ENCODE measurements around the gene HTR2B.
"Not testable (repeated sequence)": the region's sequence is repeated elsewhere in the genome, so short reads cannot be mapped to it uniquely, and the experiment has no call there.

HTR2B gene

GRCh38 chr2:231152800-231153557 lies 28.1 kb upstream of the HTR2B start:
- no peak for TF ChIP-seq GATA1 (IDR thresholded peaks at IDR 0.05; ENCODE audit: low read depth, low read length)
- no peak for TF ChIP-seq POLR2A (IDR thresholded peaks at IDR 0.05; ENCODE audit: low read length)
- DNase-seq, result no peak

- no peak for TF ChIP-seq POLR2A (IDR thresholded peaks at IDR 0.05; ENCODE audit: low read length)
- no peak for TF ChIP-seq GATA1 (IDR thresholded peaks at IDR 0.05; ENCODE audit: low read depth, low read length)
- no peak for DNase-seq
These were observed 21.8 kb upstream of the HTR2B start for GRCh38 chr2:231146665-231147064.

DNA sequence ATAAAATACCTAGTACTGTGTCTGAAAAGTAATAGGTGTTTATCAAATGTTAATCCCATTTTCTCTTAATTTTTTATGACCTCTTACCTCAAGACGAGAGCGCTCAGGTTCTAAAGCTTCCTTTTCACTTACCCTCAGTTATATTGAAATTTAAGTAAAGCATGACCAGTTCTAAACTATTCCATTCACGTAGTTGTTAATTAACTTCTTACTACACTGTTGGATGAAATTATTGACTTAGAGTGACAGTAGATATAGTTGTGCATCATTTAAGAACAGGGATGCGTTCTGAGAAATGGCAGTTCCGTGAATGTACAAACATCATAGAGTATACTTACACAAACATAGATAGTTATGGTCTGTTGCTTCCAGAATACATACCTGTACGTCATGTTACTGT lies 20.1 kb upstream of the HTR2B start:
- no peak for DNase-seq
- no peak for TF ChIP-seq GATA1 (IDR thresholded peaks at IDR 0.05; ENCODE audit: low read depth, low read length)

DNA sequence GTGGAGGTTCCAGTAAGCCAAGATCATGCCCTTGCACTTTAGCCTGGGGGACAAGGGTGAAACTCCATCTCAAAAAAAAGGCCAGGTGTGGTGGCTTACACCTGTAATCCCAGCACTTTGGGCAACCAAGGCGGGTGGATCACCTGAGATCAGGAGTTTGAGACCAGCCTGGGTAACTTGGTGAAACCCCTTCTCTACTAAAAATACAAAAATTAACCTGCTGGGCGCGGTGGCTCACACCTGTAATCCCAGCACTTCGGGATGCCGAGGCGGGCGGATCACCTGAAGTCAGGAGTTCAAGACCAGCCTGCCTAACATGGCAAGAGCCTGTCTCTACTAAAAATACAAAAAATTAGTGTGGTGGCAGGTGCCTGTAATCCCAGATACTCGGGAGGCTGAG lies 16.0 kb upstream of the HTR2B start:
- not testable (repeated sequence) for DNase-seq

DNA sequence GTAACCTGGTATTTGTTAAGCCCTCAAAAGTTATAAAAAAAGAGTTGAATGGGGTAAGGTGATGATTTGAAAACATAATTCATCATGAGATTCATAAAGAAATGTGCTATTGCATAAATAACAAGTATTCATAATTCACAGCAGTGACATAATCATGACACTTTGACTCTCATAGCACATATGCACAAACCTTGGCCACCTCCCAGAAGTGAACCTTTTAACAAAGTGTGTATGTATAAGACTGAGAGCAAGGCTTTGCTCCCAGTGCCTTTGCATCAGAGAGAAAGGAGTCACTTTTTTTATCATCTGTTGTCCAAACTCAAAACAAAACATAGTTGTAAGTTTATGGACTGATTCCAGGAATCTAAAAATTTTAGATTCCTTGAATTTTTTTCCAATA lies 15.0 kb upstream of the HTR2B start:
- TF ChIP-seq POLR2A (IDR thresholded peaks at IDR 0.05; ENCODE audit: low read length), result no peak
- no peak for TF ChIP-seq GATA1 (IDR thresholded peaks at IDR 0.05; ENCODE audit: low read depth, low read length)

GRCh38 chr2:231138699-231139098 lies 13.9 kb upstream of the HTR2B start:
- no peak for DNase-seq

More for the DNA sequence above, 15.0 kb upstream of the HTR2B start:
- no peak for DNase-seq

DNA sequence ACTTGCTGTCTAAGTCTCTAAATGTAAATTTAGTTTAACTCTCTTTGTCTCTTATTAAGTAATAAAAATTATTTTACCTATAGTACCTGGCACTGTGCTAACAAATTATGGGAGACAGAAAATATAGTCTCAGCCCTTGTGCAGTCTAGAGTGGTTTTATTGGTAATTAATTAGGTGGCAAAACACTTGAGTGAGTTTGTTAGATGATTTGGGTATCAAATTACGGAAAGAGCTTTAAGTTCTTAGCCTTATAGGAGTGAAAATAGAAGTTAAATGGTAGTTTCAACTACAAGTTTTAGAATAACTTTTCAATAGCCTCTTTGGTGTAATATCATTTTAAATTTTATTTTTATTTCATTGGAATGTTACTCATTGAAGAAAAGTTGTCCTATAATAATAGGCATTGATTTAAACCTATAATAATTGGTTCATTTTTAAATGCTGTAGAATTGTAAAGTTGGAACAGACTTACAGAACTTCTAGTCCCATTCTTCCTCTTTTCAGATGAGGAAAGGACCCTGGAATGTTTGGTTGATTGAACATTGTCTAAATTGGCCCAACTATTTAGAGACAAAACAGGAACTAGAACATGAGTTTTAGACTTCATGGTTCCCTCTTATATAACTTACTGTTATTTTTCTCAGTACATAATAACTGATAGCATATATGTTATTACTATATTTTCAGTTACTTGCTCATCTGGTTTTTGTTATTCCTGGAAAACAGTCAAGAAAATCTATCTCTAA lies 10.2 kb upstream of the HTR2B start:
- no peak for DNase-seq
- TF ChIP-seq GATA1 (IDR thresholded peaks at IDR 0.05; ENCODE audit: low read depth, low read length), result no peak
- TF ChIP-seq POLR2A (IDR thresholded peaks at IDR 0.05; ENCODE audit: low read length), result no peak

More at GRCh38 chr2:231138699-231139098, 13.9 kb upstream of the HTR2B start:
- TF ChIP-seq GATA1 (IDR thresholded peaks at IDR 0.05; ENCODE audit: low read depth, low read length) (no peak), POLR2A (IDR thresholded peaks at IDR 0.05; ENCODE audit: low read length) (no peak)

DNA sequence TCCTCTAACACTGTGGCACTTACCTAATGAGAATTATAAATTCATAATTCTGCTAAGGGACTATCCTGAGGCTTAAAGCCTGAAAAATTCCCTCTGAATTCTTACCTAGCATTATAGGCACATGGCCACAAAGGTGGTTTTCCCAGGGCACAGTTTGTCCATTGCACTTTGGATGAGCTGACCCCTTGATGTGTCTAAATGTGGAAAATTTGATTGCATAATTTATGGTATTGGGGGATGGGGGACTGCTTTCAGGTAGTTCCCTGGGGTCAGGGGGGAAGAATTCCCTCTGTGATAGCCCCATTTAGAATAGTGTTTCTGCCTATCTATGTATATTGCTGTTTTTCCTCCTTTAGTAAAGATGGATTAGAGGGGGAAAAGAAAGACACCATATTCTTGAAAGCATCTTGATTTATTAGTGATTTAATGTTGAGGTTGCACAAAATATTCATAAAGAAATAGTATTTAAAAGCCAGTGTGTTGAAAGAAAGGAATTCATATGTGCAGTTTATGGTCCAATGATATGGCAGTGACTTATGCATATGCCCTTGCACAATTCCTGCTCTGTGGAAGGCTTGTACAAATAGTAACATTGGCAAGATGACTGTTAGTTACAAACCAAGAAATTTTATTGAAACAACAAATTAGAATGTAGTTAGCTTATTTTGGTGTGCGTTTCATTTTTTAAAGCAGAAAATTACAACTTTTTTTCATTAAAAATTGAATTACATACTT lies 8.7 kb upstream of the HTR2B start:
- no peak for DNase-seq
- TF ChIP-seq GATA1 (IDR thresholded peaks at IDR 0.05; ENCODE audit: low read depth, low read length), result no peak
- TF ChIP-seq POLR2A (IDR thresholded peaks at IDR 0.05; ENCODE audit: low read length), result no peak

GRCh38 chr2:231132129-231132528 lies 7.3 kb upstream of the HTR2B start:
- TF ChIP-seq POLR2A (IDR thresholded peaks at IDR 0.05; ENCODE audit: low read length) (no peak), GATA1 (IDR thresholded peaks at IDR 0.05; ENCODE audit: low read depth, low read length) (no peak)
- DNase-seq, result no peak

GRCh38 chr2:231130336-231131056 lies 5.7 kb upstream of the HTR2B start:
- DNase-seq, result no peak
- TF ChIP-seq GATA1 (IDR thresholded peaks at IDR 0.05; ENCODE audit: low read depth, low read length), result no peak
- TF ChIP-seq POLR2A (IDR thresholded peaks at IDR 0.05; ENCODE audit: low read length), result no peak

- TF ChIP-seq POLR2A (IDR thresholded peaks at IDR 0.05; ENCODE audit: low read length), result no peak
- DNase-seq, result no peak
These were observed 4.4 kb upstream of the HTR2B start for GRCh38 chr2:231129216-231129615.

DNA sequence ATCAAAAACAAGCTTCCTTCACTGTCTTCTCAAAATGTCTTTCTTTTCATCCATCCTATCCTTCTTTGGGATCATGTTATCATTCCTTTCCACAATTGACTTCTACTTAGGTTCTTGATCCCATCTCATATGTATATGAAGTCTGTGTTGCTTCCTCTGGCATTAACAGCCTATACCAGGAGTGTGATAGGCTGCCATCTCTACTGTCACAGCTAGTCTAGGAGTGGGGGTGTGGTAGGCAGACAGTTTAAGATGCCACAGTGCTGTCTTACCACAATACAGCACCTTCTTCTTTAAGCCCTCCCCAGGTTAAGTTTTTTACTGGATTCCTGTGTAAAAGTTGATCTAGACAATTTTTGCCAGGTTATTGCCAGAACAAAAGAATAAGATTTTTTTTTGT lies 3.7 kb upstream of the HTR2B start:
- no peak for DNase-seq

DNA sequence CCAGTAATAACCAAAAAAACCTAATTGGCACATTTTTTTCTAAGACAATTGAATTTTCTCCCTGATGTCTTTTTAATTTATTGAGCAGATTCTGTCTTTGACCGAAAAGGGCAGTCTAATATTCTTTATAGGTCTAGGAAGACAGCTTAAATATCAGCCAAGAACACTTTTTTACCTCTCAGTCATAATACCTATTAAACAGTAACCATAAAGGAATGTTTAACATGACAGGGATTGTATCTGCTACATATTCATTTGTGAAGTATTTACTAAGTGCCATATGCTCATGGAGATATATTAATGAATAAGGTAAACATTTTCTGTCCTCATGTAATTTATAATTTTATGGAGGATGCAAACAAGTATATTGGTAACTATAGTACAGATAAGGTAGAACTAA lies 3.1 kb upstream of the HTR2B start:
- TF ChIP-seq POLR2A (IDR thresholded peaks at IDR 0.05; ENCODE audit: low read length) (no peak), GATA1 (IDR thresholded peaks at IDR 0.05; ENCODE audit: low read depth, low read length) (no peak)
- DNase-seq, result no peak

More for the DNA sequence above, 3.7 kb upstream of the HTR2B start:
- TF ChIP-seq GATA1 (IDR thresholded peaks at IDR 0.05; ENCODE audit: low read depth, low read length) (no peak), POLR2A (IDR thresholded peaks at IDR 0.05; ENCODE audit: low read length) (no peak)

GRCh38 chr2:231127480-231127879 lies 2.6 kb upstream of the HTR2B start:
- DNase-seq, result no peak
- TF ChIP-seq POLR2A (IDR thresholded peaks at IDR 0.05; ENCODE audit: low read length) (no peak), GATA1 (IDR thresholded peaks at IDR 0.05; ENCODE audit: low read depth, low read length) (no peak)

Measured in erythroblast (primary cell).